ENCODE results near the gene USH1C. TPM values are rescaled to one million over a fixed set of nuclear protein-coding genes. Genes with fewer than 3 reads are reported as not detected.

The USH1C gene
- total RNA-seq, 1 donor: not detected

DNA sequence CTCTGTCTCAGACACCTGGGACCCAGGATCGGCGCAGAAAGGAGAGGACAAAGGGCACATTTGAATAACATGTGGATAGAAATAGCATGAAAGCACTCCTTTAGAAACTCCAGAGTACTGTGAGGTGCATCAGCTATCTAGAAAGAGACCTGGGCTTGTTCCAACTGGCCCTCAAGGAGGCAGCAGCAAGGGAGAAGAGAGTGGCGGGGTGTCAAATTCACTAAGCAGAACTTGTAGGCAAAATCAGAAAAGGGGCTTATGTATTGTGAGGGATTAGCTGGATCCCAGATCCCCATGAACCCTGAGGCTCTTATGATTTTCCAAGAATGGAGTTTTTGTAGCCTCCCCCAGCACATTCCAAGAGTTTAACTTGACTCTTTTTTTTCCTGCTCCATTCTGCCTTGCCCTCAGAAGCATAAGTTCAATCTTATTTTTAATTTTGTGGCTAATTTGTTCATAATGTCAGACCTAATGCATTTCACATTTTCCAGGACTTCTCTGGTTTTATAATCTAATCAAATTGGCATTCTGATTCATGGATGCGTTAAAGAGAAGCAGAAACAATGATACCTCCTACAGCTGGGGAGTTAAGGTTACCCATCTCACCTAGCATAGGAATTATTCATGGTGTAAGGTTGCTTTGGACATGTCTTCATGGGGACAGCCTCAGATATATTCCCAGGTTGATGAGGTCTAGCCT is 33.6 kb downstream of the USH1C start:
- TF ChIP-seq, protein P1, sequence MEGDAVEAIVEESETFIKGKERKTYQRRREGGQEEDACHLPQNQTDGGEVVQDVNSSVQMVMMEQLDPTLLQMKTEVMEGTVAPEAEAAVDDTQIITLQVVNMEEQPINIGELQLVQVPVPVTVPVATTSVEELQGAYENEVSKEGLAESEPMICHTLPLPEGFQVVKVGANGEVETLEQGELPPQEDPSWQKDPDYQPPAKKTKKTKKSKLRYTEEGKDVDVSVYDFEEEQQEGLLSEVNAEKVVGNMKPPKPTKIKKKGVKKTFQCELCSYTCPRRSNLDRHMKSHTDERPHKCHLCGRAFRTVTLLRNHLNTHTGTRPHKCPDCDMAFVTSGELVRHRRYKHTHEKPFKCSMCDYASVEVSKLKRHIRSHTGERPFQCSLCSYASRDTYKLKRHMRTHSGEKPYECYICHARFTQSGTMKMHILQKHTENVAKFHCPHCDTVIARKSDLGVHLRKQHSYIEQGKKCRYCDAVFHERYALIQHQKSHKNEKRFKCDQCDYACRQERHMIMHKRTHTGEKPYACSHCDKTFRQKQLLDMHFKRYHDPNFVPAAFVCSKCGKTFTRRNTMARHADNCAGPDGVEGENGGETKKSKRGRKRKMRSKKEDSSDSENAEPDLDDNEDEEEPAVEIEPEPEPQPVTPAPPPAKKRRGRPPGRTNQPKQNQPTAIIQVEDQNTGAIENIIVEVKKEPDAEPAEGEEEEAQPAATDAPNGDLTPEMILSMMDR (IDR thresholded peaks at IDR 0.05; ENCODE audit: insufficient read depth, low read depth, low read length): no peak
- DNase-seq (ENCODE audit: low read depth): no peak
- H3K4me3 ChIP-seq (ENCODE audit: low read depth, low read length): no peak overlapping the region

DNA sequence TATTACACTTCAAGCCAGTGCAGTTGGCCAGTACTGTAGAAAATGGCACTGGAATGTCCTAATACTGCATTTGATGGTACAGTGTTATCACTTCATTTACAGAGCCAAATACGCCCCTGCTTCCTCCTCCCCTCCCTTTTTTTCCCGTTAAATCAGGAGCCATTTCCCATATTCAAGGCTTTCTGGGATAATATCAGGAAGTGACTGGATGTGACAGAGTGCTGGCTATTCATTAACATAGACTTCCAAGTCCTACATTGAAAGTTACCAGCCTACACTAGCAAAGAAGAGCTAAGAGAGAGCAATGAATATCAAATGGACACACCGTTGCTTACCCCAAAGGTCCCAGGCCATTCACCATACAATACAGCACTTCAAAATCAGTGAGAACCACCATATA is 35.4 kb downstream of the USH1C start:
- DNase-seq (ENCODE audit: low read depth): no peak
- H3K4me3 ChIP-seq (ENCODE audit: low read depth, low read length): no peak overlapping the region
- TF ChIP-seq, protein P1 (IDR thresholded peaks at IDR 0.05; ENCODE audit: insufficient read depth, low read depth, low read length): no peak

DNA sequence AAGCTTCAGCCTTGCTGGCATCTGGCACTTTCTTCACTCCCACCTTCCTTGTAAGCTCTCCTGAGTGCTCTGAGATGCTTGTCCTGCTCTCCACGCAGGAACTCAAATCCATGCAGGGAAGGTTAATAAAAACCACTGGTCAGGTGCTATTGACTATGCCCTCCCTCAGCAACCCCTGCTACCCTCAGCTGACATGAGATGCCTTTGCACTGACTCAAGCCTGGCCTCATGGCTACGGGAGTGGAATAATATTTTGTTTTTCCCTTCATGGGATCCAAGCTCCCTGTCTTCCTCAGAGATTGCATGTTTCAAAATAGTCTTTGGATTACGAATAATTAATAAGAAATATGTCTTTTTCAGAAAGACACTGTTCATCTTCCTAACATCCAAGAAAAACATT is 35.9 kb downstream of the USH1C start:
- TF ChIP-seq, protein P1 (IDR thresholded peaks at IDR 0.05; ENCODE audit: insufficient read depth, low read depth, low read length): no peak
- no peak for DNase-seq (ENCODE audit: low read depth)

DNA sequence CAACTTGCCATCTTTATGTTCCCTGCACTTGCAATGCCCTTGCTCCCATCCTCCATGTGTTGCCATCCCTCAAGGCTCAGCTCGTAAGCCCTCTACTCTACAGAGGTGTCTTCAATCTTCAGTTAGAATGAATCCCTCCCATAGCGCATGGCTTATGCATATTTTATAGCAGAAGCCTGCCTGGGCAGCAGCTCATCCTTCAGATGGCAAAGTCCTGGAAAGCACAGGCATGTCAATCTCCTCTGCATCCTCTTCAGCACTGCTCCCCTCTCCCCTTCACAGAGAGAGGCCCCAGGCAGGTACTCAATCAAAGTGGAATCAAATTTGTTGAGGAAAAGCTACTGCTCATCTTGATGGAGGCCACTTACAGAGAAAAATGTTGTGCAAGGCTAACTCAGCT is 36.4 kb downstream of the USH1C start:
- no peak overlapping the region for H3K4me3 ChIP-seq (ENCODE audit: low read depth, low read length)
- DNase-seq (ENCODE audit: low read depth): no peak
- TF ChIP-seq, protein P1 (IDR thresholded peaks at IDR 0.05; ENCODE audit: insufficient read depth, low read depth, low read length): no peak

More for the DNA sequence above, 35.9 kb downstream of the USH1C start:
- H3K4me3 ChIP-seq (ENCODE audit: low read depth, low read length): no peak overlapping the region

DNA sequence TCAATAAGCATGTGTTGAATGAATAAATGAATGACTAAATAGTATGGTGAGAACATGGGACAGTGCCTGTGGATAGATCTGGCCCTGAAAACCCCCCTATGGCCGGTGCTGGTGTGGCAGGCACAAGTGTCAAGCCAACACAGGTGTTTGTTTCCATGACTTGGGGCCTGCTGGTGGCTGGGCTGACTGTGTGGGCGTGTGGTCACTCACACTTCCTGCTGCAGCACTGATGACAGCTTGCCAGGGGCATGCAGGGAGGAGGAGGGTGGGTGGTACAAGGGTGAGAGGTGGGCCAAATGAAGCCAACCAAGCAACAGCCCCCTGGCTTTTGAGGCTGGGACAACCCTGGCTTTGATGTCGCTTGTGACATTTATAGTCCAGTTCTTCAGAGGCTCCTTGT is 37.3 kb downstream of the USH1C start:
- H3K4me3 ChIP-seq (ENCODE audit: low read depth, low read length): no peak overlapping the region
- no peak for DNase-seq (ENCODE audit: low read depth)
- TF ChIP-seq, protein P1 (IDR thresholded peaks at IDR 0.05; ENCODE audit: insufficient read depth, low read depth, low read length): no peak

DNA sequence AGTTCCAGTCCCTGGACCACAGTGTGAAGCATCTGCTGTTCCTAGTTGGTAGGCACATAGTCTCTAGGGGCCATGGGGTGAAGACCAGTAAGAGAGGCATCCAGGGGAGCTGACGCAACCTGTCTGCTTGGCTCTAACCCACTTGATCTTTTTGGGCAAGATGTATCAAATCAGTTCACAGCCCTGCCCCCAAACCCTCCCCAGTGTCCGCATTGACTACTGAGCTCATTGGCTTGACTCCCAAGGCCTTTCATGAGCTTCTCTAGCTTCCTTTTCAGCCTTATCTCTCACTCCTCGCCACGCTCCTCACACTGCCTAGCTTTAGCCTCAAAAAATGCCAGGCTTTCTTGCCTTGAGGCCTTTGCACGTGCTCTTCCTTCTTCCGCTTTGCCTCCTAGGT is 37.9 kb downstream of the USH1C start:
- no peak for DNase-seq (ENCODE audit: low read depth)
- TF ChIP-seq, protein P1 (IDR thresholded peaks at IDR 0.05; ENCODE audit: insufficient read depth, low read depth, low read length): no peak
- no peak overlapping the region for H3K4me3 ChIP-seq (ENCODE audit: low read depth, low read length)

DNA sequence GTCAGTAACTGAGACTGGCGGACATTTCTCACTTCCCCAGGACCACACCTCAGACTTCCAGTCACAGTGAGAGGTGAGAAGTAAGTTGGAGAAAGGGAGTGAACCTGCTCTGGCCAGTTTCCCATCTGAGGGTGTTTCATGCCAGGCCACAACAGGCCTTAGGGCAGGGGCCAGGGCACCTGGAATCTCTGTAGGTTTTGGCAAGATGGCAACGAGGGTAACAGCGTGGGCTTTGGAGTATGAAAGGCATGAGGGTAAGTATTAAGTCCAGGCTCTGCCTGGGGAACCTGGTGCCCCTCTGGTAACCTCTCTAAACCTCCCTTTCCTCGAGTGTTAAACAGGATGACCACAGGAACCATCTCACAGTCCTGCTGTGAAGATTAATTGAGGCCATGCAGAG is 39.1 kb downstream of the USH1C start:
- H3K4me3 ChIP-seq (ENCODE audit: low read depth, low read length): no peak overlapping the region
- TF ChIP-seq, protein P1 (IDR thresholded peaks at IDR 0.05; ENCODE audit: insufficient read depth, low read depth, low read length): no peak
- DNase-seq (ENCODE audit: low read depth): no peak
